ENCODE data around the gene EFCAB5.
A peak's percentile ranks its signal among the peaks of the same experiment; 100 is the strongest.
"Not testable (repeated sequence)": the region's sequence is repeated elsewhere in the genome, so short reads cannot be mapped to it uniquely, and the experiment has no call there.

EFCAB5 gene

DNA sequence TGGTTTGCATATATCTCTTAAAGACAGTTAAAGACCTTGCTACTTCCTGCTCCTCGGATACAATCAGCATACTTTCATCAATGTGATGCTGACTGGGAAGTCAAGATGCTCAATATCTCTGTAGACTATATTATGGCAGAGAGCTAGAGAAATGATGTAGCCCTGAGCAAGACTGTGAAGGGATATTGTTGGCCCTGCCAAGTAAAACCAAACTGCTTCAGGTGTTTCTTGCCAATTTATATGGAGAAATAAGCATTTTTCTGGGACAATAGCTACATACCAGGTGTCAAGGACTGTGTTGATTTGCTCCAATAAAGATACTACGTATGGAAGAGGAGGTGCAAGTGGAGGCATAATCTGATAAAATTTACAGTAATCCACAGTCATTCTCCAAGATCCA is 4.7 kb upstream of the EFCAB5 start:
- no peak for DNase-seq

DNA sequence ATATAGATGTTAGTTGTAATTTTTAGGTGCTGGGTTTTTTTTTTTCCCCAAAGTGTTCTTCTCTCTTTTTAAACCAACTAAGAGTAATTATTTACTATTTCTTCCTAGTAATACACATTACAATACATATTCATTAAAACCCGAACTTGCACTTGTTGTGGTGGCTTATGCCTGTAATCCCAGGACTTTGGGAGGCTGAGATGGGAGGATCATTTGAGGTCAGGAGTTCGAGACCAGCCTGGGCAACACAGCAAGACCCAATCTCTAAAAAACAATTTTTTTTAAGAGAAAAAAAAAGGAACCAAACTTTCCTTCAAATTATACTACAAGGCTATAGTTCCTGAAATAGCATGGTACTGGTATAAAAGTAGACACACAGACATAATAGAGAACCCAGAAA is 3.8 kb downstream of the EFCAB5 start:
- no peak for DNase-seq

DNA sequence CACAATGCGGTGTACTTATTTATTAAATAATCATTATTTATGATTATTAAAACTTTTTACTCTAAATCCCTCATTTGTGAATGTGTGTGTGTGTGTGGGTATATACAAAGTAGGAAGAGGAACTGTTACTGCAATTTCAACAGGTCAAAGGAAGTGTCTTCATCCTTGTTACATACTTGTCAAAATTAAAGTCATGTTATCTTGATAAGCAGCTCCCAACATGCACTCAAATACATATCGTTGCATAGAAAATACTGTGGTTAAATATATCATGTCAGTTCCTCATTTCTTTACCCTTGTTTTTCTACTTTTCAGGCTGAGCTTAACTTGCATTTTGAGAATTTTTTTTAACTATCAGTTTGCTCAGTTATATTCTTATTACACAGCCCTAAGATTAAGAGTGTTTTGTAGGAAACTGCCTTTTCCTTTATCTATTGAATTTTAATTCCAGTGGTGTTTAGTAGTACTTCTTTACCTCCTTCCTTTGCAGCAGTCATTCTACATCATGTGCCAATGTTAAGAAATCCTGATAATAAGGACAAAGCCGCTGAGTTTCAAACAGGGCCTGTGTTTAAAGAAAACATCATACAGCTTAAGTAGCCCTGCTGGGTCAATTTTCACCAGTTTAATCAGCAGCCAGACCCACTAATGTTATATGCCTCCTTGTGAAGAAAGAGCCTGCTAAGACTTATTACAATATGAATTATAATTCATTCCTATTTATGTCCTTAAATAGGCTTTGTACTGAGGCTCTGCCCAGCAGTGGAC is 7.2 kb downstream of the EFCAB5 start:
- no peak for DNase-seq

DNA sequence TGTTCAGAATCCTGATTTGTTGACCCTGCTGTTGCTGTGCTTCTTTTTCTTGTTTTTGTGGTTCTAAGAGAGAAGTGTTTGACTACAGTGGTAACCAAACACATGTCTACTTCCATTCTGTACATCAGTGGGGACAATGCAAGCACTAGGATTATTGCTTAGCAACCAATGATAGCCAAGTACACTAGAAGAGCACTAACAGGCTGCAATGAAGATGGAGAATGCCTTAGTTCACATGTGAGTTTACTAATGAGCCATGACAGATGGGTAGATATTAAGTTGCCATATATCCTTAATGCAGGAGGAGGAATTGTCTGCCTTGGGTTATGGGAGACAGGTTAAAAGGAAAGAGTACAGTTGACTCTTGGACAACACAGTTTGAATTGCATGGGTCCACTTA is 8.3 kb downstream of the EFCAB5 start:
- no peak for DNase-seq

DNA sequence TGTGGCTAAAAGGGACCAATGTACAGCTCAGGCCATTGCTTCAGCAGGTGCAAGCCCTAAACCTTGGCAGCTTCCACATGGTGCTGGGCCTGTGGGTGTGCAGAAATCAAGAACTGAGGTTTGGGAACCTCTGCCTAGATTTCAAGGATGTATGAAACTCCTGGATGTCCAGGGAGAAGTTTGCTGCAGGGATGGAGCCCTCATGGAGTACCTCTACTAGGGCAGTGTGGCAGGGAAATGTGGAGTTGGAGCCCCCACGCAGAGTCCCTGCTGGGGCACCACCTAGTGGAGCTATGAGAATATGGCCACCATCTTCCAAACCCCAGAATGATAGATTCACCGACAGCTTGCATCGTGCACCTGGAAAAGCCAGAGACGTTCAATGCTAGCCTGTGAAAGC is 13.0 kb downstream of the EFCAB5 start:
- DNase-seq: no peak

DNA sequence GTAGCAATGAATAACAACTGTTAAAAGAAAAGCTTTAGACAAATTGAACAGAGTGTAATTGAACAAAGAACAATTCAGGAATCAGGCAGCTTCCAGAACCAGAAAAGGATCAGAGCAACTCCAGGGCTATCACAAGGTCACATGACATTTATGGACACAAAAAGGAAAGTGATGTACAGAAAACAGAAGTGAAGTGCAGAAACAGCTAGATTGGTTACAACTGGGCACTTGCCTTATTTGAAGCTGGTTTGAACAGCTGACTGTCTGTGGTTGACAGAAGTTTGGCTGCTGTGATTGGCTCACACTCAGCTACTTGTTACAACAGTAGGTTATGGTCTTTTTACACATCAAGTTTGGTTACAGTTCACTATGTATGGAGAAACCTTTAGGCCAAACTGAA is 14.8 kb downstream of the EFCAB5 start:
- no peak for DNase-seq

DNA sequence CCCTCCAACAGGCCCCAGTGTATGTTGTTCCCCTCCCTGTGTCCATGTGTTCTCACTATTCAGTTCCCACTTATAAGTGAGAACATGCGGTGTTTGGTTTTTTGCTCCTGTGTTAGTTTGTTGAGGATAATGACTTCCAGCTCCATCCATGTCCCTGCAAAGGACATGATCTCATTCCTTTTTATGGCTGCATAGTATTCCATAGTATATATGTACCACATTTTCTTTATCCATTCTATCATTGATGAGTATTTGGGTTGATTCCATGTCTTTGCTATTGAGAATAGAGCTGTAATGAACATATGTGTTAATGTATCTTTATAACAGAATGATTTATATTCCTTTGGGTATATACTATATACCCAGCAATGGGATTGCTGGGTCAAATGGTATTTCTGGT is 16.1 kb downstream of the EFCAB5 start:
- not testable (repeated sequence) for DNase-seq

DNA sequence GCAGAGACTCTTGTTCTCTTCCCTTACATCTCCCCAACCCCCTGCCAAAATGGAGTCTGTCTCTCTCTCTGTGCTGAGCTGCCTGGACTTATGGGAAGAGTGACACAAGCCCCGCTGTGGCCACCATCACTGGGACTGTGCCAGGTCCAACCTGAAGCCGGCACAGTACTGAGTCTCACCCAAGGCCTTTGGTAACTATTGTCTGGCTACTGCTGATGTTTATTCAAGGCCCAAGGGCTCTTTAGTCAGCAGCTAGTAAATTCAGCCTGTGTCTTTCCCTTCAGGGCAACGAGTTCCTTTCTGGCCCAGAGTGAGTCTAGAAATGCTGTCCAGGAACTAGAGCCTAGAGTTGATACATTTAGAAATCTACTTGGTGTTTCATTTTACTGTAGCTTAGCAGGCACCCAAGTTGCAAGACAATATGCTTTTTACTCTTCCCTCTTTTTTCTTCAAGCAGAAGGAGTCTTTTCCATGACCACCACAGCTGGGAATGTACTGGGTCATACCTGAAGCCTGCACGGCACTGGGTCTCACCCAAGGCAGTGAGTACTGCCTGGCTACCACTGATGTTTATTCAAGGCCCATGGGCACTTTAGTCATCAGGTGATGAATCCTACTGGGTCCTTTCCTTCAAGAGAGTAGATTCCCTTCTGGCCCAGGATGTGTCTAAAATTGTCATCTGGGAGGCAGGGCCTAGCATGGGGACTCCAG is 17.7 kb downstream of the EFCAB5 start:
- DNase-seq: no peak

DNA sequence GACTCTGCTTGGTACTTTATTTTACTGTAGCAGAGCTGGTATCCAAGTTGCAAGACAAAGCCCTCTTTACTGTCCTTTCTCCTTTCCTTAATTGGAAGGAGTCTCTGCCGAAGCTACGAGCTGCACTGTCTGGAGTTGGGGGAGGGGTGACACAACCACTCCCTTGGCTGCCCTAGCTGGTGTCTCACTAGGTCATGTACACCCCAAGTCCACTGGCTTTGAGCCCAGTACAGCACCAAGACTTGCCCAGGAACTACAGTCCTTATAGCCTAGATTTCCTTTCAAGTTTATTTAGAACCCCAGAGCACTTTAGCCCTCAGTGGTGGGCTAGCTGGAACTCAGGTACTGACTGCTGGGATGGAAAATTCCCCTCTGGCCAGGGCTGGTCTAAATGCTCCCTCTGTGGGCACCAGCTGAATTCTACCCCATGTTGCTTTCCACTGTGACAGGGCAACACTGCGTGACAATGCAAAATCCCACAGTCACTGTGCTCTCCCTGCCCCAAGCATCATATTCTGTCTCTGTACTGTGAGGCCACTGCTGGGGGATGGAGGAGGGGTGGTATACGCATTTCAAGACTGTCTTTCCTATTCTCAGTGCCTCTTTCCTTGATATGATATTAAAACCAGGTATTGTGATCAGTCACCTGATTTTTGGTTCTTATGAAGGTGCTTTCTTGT is 18.4 kb downstream of the EFCAB5 start:
- no peak for DNase-seq

DNA sequence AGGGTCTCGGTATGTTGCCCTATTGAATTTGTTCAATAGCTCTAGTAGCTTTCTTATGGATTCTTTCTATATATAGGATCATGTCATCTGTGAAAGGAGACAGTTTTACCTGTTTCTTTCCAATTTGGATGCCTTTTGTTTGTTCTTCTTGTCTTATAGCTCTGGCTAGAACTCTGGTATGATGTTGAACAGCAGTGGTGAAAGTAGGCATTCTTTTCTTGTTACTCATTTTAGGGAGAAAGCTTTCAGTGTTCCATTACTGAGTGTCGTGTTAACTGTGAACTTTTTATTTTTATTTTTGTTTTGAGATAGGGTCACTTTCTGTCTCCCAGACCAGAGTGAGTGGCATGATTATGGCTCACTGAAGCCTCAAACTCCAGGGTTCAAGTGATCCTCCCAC is 21.2 kb downstream of the EFCAB5 start:
- no peak for DNase-seq

DNA sequence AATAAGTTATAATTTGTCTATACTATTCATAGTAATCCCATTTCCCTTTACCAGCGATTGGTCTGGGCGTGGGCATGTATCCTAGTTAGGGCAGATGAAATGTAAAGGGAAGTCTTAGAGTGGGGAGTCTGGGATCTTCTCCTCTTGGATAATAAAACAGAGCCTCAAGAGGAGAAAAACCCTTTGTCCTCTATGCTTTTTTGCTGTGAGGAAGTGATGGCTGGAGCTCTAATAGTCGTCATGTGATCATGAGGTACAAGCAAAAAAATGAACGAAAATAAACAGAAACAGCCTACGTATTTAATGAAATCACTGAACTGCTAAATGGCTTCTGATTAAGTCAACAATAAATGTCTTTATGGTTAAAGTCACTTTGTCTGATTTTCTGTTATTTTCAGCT is 26.8 kb downstream of the EFCAB5 start:
- DNase-seq: no peak

DNA sequence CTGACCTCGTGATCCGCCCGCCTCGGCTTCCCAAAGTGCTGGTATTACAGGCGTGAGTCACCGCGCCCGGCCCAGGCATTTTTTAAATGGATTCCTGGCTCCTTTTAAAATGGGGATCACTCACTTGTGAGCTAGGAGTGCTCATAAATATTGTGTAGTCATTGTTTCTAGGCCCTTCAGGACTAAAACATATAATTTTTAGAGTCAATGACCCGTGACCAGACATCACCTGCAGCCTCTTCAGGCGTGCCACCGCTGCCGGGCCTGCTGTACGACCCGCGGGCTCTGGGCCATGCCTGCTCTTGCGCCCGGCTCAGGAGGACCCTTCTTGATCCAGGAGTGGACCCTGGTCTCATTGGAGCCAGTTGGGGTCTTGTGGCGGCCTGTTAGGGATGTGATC is 30.8 kb downstream of the EFCAB5 start:
- no peak for DNase-seq

DNA sequence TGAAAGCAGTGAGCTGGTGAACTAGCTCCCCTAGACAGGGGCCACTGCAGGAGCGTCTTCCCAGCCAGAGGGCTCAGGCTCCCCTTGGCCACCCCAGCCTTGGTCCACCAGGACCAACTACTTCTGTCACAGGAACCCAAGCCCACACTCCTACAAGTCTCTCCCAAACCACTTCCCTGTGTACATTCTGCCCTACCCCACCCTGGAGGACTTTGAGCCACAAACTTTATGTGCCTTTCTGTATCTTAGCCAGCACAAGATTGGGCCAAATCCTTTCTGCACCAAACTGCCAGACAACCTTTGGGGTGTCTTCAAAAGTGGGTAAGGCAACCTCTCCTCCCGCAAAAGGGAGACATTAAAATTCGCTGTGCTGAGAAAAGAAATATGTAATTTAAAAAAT is 31.6 kb downstream of the EFCAB5 start:
- no peak for DNase-seq

DNA sequence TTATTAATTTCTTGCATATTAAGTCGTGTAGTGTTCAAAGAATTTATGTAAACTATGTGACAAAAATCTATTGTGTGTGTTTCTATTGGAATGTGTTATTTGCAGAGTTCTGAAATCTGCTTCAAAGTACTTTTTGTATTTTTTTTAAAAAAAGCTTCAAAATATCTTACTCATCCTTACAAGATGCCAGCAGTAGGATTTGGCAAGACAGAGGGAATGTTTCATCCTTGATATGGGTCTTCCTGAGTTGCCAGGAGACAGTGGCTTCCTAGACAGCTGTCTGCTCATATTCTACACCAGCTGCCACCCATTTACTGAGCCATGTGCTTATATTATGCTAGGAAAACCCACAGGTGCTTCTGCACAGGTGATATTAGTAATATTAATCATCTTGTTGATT is 36.4 kb downstream of the EFCAB5 start:
- no peak for DNase-seq

DNA sequence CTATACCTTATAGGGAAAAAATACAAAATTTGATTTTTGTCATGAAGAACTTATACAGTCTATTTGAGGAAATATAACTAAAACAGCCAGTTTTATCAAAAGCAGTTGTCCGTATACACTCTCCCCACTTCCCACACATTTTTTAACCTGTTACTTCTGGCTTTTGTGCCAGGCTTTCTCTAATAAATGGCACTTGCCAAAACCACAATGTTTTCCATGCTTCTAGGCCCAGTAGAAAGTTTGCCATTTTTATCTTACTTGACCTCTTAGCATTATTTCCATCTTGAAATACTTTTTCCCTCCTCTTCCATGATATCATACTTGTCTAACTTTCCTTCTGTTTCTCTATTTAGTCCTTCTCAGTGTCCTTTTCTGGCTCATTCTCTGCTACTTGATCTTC is 38.8 kb downstream of the EFCAB5 start:
- DNase-seq: no peak

DNA sequence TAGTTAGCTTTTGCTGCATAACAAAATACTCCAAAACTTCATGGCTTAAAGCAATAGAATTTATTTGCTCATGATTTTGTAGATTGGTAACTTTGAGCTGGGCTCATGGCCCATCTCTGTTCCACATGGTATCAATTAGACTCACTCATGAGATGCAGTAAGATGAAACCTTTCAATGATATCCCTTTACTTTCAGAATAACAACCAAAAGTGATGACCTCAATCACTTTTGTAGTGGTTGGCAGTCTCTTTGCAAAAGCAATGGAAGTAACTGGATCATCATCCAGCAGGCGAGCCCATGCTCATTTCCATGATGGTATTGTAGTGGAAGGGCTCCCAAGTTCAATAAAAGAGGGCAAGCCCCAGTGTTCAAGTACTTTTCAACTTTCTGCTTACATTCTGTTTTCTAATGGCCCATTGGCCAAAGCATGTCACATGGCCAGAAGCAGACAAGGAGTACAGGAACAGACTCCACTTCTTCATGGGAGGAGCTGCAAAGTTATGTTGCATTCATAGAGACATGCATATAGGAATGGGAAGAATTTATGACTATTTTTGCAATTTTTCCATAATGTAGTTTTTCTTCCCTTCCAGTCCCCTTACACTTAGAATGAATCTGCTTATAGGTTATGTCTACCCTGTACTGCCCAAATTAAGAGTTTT is 41.7 kb downstream of the EFCAB5 start:
- DNase-seq: no peak

DNA sequence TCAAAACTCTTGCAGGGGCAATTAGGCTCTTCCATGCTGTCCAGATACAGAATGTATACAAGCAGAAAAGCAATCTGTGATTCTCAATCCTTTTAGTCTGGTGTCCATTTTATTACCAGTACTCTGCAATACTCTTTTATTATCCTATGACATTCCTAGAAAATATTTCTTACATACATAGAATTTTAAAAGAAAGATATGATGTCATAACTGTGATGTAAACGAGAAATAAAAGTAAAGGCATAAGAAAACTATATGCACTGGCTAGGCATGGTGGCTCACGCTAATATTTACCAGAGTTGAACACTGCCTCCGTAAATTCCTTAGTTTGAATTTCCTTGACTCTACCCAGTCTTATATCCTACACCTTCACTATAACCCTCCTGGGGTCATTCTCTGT is 55.0 kb downstream of the EFCAB5 start:
- no peak for DNase-seq

DNA sequence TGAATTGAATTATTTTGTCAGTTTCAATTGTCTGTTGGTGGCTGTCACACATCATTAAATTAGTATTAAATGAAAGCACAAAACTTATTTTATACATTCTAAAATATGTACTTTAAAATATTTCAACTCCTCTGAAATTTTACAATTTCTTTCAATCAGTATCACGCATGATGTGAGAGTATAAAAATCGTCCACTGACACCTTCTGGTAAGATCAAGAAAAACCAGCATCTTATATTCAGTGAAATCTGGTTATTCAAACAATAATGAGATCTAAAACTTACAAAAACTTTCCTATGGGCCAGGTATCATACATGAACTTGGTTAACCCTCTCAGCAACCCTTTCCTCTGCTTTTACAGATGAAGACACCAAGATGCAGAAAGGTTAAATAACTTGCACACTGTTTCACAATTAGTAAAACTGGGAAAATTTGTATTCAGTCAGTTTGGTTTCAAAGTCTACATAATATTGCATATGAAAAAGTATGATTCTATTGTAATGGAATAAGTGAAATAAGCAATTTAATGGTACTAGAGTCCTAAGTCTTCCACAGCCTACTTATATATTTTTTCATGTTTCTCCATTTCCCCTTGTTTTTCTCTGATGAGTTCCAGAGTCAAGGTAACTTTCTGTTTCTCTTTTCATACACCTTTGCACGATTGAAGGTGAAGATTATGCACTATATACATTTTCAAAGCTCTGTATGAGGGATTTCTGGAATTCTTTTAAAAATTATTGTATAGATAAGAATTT is 58.7 kb downstream of the EFCAB5 start:
- DNase-seq: no peak

DNA sequence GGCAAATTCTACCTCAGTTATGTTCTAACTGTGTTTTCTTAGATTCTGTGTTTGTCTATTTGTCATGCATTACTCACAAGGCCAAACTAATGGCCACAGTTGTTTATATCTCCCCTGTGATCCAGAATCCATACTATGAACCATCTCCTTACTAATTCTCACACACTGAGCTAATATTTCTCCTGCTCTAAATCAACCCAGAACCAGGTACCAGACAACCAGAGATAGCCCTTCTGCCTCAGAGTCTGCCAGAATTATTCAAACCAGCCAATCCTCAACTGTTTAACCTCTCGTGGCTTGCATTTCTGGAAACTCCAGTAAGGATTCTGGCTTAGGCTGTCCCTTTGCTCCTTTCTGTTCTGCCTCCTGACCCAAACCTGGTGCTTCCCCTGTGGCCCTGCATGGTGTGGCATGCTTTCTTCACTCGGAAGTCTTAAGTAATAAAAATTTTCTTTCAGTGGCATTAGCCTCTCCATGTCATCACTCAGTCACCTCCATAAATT is 59.4 kb downstream of the EFCAB5 start:
- no peak for DNase-seq

DNA sequence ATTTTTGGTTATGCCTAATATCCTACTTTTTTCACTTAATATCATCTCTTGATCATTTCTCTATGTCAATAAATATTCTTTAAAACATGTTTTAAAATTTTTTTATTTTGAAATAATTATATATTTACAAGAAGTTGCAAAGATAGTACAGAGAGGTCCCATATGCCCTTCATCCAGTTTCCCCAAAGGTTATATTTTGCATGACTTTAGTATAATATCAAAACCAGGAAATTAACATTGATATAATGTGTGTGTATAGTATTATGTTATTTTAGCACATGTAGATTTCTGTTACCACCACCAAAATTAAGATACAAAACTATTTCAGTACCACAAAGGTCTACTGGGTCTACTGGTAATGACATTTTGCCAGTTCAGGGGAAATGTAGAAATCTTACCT is 60.7 kb downstream of the EFCAB5 start:
- DNase-seq: no peak

DNA sequence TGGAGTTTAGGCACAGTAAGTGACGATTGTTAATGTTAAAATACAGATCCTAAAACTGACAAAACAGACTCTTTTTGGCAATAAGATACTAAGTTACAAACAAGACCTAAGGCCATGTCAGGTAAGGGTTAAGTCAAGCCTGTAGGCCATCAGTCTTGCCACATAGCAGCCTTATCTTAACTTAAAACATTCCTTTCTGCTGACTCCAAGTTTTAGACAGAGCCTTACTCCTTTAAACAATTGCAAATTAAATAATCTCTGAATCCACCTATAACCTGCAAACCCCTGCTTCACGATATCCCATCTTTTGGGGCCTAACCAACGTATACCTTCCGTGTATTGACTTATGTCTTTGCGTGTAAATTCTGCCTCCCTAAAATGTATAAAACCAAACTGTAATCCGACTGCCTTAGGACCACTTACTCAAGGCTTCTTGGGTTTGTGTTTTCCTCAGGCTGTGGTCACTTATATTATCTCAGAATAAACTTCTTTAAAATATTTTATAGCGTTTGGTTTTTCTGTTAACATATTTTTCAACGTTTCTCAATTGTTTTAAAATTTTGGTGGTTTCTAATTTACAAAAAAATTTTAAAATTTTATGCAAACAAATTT is 64.4 kb downstream of the EFCAB5 start:
- no peak for DNase-seq

DNA sequence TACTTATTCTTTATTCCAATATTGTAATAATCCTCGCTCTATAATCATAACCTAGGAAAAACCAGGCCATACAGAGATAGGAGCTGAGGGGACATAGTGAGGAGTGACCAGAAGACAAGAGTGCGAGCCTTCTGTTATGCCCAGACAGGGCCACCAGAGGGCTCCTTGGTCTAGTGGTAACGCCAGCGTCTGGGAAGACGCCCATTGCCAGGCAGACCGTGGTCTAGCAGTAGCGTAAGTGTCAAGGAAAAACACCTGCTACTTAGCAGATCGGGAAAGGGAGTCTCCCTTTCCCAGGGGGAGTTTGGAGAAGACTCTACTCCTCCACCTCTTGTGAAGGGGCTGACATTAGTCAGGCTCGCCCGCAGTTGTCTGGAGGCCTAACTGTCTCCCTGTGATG is 70.5 kb downstream of the EFCAB5 start:
- DNase-seq: peak in 1 of 2 donors; percentile 6
